Natural killer cell (primary cell): ENCODE measurements around the gene CST5. TPM values are rescaled to one million over a fixed set of nuclear protein-coding genes. Genes with fewer than 3 reads are reported as not detected.
"Not testable (repeated sequence)": the region's sequence is repeated elsewhere in the genome, so short reads cannot be mapped to it uniquely, and the experiment has no call there.

Experiments
- ATAC-seq, 3 donors: fragments of 150-1000 bp in 2 of 3; fragments of 200-7000 bp in 1 of 3; cut with Tn5 transposase; 1 replicate in 1 of 3; 2 replicates in 2 of 3; pipeline ENCODE4 v1.10.0; 2021; ENCODE audit warnings: mild to moderate bottlenecking in 2 of 3, moderate library complexity in 2 of 3
- DNase-seq, 2 donors: peaks; one replicate each; pipeline versions ENCODE4 v3.0.0 to v3.0.0-alpha.2; 2013 to 2021; ENCODE audit warnings: mixed read lengths in 1 of 2
- H3K27ac ChIP-seq: one replicate; pipeline ENCODE4 v1.5.1; 2013; ENCODE audit warnings: mild to moderate bottlenecking, low read length
- H3K27me3 ChIP-seq: one replicate; pipeline ENCODE4 v1.6.1; 2013; ENCODE audit warnings: low read length; ENCODE audit not compliant: control insufficient read depth, insufficient read depth
- H3K36me3 ChIP-seq: one replicate; pipeline ENCODE4 v1.6.1; 2013; ENCODE audit warnings: low read length; ENCODE audit not compliant: control insufficient read depth, insufficient read depth
- H3K4me1 ChIP-seq: one replicate; pipeline ENCODE4 v1.6.1; 2013; ENCODE audit warnings: low read length; ENCODE audit not compliant: control insufficient read depth, insufficient read depth
- H3K4me3 ChIP-seq: one replicate; pipeline ENCODE4 v1.5.1; 2013; ENCODE audit warnings: low read length
- H3K9me3 ChIP-seq: one replicate; pipeline ENCODE4 v1.6.1; 2013; ENCODE audit warnings: low read length; ENCODE audit not compliant: control insufficient read depth, insufficient read depth
- H3K27ac Mint-ChIP-seq, 2 donors: one replicate each; pipeline ENCODE4 v1.8.0; 2022; ENCODE audit warnings: mild to moderate bottlenecking in 2 of 2, mixed read lengths in 2 of 2, moderate library complexity in 1 of 2
- H3K27me3 Mint-ChIP-seq, 2 donors: one replicate each; pipeline ENCODE4 v1.8.0; 2022; ENCODE audit warnings: low read depth in 2 of 2, mixed read lengths in 2 of 2
- H3K36me3 Mint-ChIP-seq: one replicate; pipeline ENCODE4 v1.8.0; 2022; ENCODE audit warnings: mixed read lengths
- H3K4me1 Mint-ChIP-seq, 2 donors: one replicate each; pipeline ENCODE4 v1.8.0; 2022; ENCODE audit warnings: mixed read lengths in 2 of 2
- H3K4me3 Mint-ChIP-seq: one replicate; pipeline ENCODE4 v1.8.0; 2022; ENCODE audit warnings: mild to moderate bottlenecking, moderate library complexity, mixed read lengths
- H3K9me3 Mint-ChIP-seq, 2 donors: one replicate each; pipeline ENCODE4 v1.8.0; 2022; ENCODE audit warnings: mixed read lengths in 2 of 2
- CTCF ChIP-seq: fragments of 200-600 bp; IDR thresholded peaks from one replicate; pipeline ENCODE4 v1.8.0; 2022; ENCODE audit warnings: antibody characterized with exemption
- WGBS: methylation state at CpG from one replicate; pipeline ENCODE4 v1.1.7; 2013; ENCODE audit warnings: missing lambda C conversion rate; ENCODE audit not compliant: insufficient coverage; 5-methylcytosine and 5-hydroxymethylcytosine counted together
- intact Hi-C: fragments of 100-400 bp; cut with micrococcal nuclease; formaldehyde crosslinking; loops from one replicate; pipeline ENCODE4 v1.14.2; 2022
- total RNA-seq, 4 donors: library from RNA; stranded (reverse); fragments of 120-200 nt in 1 of 4; gene quantifications; one replicate each; pipeline versions ENCODE4 v1.2.3 to v1.2.4, GENCODE V29; 2013 to 2022

The CST5 gene
- total RNA-seq, 3 donors from 2014 or later (not counting 1 experiment from before 2014, with no cell fraction given): not detected

- no peaks in the 10 kb centered on the region for H3K27me3 ChIP-seq
- no peaks in the 10 kb centered on the region for H3K36me3 ChIP-seq
- H3K4me3 Mint-ChIP-seq: no peak overlapping the region
- H3K9me3 Mint-ChIP-seq: no peaks in the 10 kb centered on the region
- no peak for TF ChIP-seq CTCF
- no peak for ATAC-seq
- H3K4me1 Mint-ChIP-seq: peaks cover 8 to 11% of the 10 kb centered on the region in 2 donors
- peaks cover 5 to 10% of the 10 kb centered on the region in 2 donors for H3K27me3 Mint-ChIP-seq
- H3K36me3 Mint-ChIP-seq: no peaks in the 10 kb centered on the region
- DNase-seq: no peak
- H3K4me1 ChIP-seq: no peaks in the 10 kb centered on the region
- intact Hi-C loops: no loop called here
- no peak overlapping the region for H3K4me3 ChIP-seq
- no peaks in the 10 kb centered on the region for H3K9me3 ChIP-seq
- WGBS: 68% methylated on average over 2 of the region's 3 CpGs
- H3K27ac Mint-ChIP-seq: no peak overlapping the region
- H3K27ac ChIP-seq: no peak overlapping the region
Observed at GRCh38 chr20:23832775-23833513, 46.6 kb downstream of the CST5 start.

- WGBS: 54% methylated on average over 3 of the region's 3 CpGs
- H3K27me3 ChIP-seq: not testable (repeated sequence)
Observed at GRCh38 chr20:23831961-23832360, 47.6 kb downstream of the CST5 start.

GRCh38 chr20:23826541-23827021 is 53.0 kb downstream of the CST5 start, which contains the start of gene CST2:
Gene CST2, minus strand, starts transcription at chr20:23826729. Its CDS starts 69 bp downstream, at chr20:23826660.
- WGBS: 77% methylated on average over 4 of the region's 4 CpGs
- Histone ChIP-seq H3K36me3 (no peaks in the 10 kb centered on the region), H3K4me3 (no peak within 1 kb of the TSS), H3K27me3 (no peaks in the 10 kb centered on the region), H3K27ac (no peak within 1 kb of the TSS), H3K9me3 (no peaks in the 10 kb centered on the region), H3K4me1 (no peaks in the 10 kb centered on the region)
- intact Hi-C loops: no loop called here
- no peaks in the 10 kb centered on the region for H3K9me3 Mint-ChIP-seq
- no peaks in the 10 kb centered on the region for H3K36me3 Mint-ChIP-seq
- H3K4me1 Mint-ChIP-seq: no peaks in the 10 kb centered on the region
- TF ChIP-seq CTCF: no peak
- peaks cover 10 to 11% of the 10 kb centered on the region in 2 donors for H3K27me3 Mint-ChIP-seq
- H3K27ac Mint-ChIP-seq: no peak within 1 kb of the TSS
- ATAC-seq (no peak), DNase-seq (no peak)
- no peak within 1 kb of the TSS for H3K4me3 Mint-ChIP-seq

More at GRCh38 chr20:23831961-23832360, 47.6 kb downstream of the CST5 start:
- H3K27me3 Mint-ChIP-seq, H3K9me3 ChIP-seq, H3K36me3 Mint-ChIP-seq, H3K27ac ChIP-seq, intact Hi-C loops, H3K4me3 ChIP-seq, H3K36me3 ChIP-seq, H3K27ac Mint-ChIP-seq, H3K9me3 Mint-ChIP-seq, H3K4me3 Mint-ChIP-seq, DNase-seq, H3K4me1 ChIP-seq, ATAC-seq: not testable (repeated sequence)
- peaks cover 8 to 11% of the 10 kb centered on the region in 2 donors for H3K4me1 Mint-ChIP-seq

Other genes starting within 250 kb of the CST5 start
- gene CST3, start 241.8 kb downstream of the CST5 start, total RNA-seq: 100 to 1,000 TPM in 1 of 3 donors, 10 to 100 TPM in 2; 30.0 to 118 (median 83.8) TPM
- gene CST4, start 190.7 kb downstream of the CST5 start, total RNA-seq: not detected
- not detected for gene CST1, start 128.8 kb downstream of the CST5 start, total RNA-seq
- gene CST2, start 53.0 kb downstream of the CST5 start, total RNA-seq: not detected
- not detected for gene GGTLC1, start 109.0 kb upstream of the CST5 start, total RNA-seq